ENCODE data around the gene RAB31. TPM values are rescaled to one million over a fixed set of nuclear protein-coding genes. Genes with fewer than 3 reads are reported as not detected.
A peak's percentile ranks its signal among the peaks of the same experiment; 100 is the strongest.

The RAB31 gene
- total RNA-seq, 1 experiment from 2014 or later, result 118 TPM

GRCh38 chr18:9734189-9734588, 26.1 kb downstream of the RAB31 start:
- Histone ChIP-seq H3K27ac (ENCODE audit: low read length) (peak overlapping the region; percentile 99), H3K9me3 (ENCODE audit: control insufficient read depth, insufficient read depth, low read depth, low read length) (no peaks in the 10 kb centered on the region), H3K36me3 (ENCODE audit: control insufficient read depth, insufficient read depth, low read length) (no peaks in the 10 kb centered on the region), H3K27me3 (ENCODE audit: control insufficient read depth, insufficient read depth, low read length) (no peaks in the 10 kb centered on the region), H3K4me3 (ENCODE audit: low read depth in 2 of 2, low read length in 2 of 2) (peak overlapping the region in 1 of 2 experiments; percentile 24; a peak in 1 of 4 replicates), H3K4me1 (ENCODE audit: control insufficient read depth, insufficient read depth, low read length) (peaks cover 88% of the 10 kb centered on the region)
- in situ Hi-C loops (cut with HindIII; ENCODE audit: low pct_unique_long_range_greater_than_20kb, low sequenced_read_pairs), result no loop called here
- ChIA-PET POLR2A (interaction anchor here (0.6 kb wide), 2 partner anchors 16 to 171 kb away, joined by 4 read pairs; no protein-coding TSS in a partner anchor), CTCF (no interaction called here)
- intact Hi-C loops (cut with micrococcal nuclease; ENCODE audit: unreplicated experiment), result no loop called here
- DNase-seq (ENCODE audit: low read depth, low spot score) (no peak), ATAC-seq (peak; percentile 44)
- TF ChIP-seq CTCF (IDR thresholded peaks at IDR 0.05), result no peak
- no peak for TF ChIP-seq POLR2AphosphoS5 (IDR thresholded peaks at IDR 0.05; ENCODE audit: low read depth, low read length)
- no peak for TF ChIP-seq SIN3A (IDR thresholded peaks at IDR 0.05; ENCODE audit: borderline replicate concordance, insufficient read depth, low read depth, low read length)
- TF ChIP-seq TCF7L2 (IDR thresholded peaks at IDR 0.05; ENCODE audit: low read depth, low read length), result no peak
- BruUV-seq (replicated peaks), result no TSS peak

- peak overlapping the region; percentile 99 for H3K27ac ChIP-seq (ENCODE audit: low read length)
- no TSS peak for BruUV-seq (replicated peaks)
Measured at GRCh38 chr18:9735238-9735637, 27.1 kb downstream of the RAB31 start.

More at GRCh38 chr18:9735238-9735637, 27.1 kb downstream of the RAB31 start:
- no peak for DNase-seq (ENCODE audit: low read depth, low spot score)
- intact Hi-C loops (cut with micrococcal nuclease; ENCODE audit: unreplicated experiment), result no loop called here
- POLR2A ChIA-PET, result no interaction called here
- no peaks in the 10 kb centered on the region for H3K36me3 ChIP-seq (ENCODE audit: control insufficient read depth, insufficient read depth, low read length)
- ATAC-seq, result no peak
- no peaks in the 10 kb centered on the region for H3K27me3 ChIP-seq (ENCODE audit: control insufficient read depth, insufficient read depth, low read length)
- CTCF ChIA-PET, result no interaction called here
- in situ Hi-C loops (cut with HindIII; ENCODE audit: low pct_unique_long_range_greater_than_20kb, low sequenced_read_pairs), result no loop called here
- H3K4me1 ChIP-seq (ENCODE audit: control insufficient read depth, insufficient read depth, low read length), result peaks cover 94% of the 10 kb centered on the region
- no peaks in the 10 kb centered on the region for H3K9me3 ChIP-seq (ENCODE audit: control insufficient read depth, insufficient read depth, low read depth, low read length)
- no peak for TF ChIP-seq TCF7L2 (IDR thresholded peaks at IDR 0.05; ENCODE audit: low read depth, low read length)
- no peak for TF ChIP-seq POLR2AphosphoS5 (IDR thresholded peaks at IDR 0.05; ENCODE audit: low read depth, low read length)
- no peak for TF ChIP-seq CTCF (IDR thresholded peaks at IDR 0.05)
- no peak for TF ChIP-seq REST (IDR thresholded peaks at IDR 0.05; ENCODE audit: insufficient read depth in 1 of 2, low read depth in 2 of 2, low read length in 1 of 2)
- no peak overlapping the region for H3K4me3 ChIP-seq (ENCODE audit: low read depth in 2 of 2, low read length in 2 of 2)
